HepG2 (cell line): ENCODE data around the gene RNU4-1. TPM values are rescaled to one million over a fixed set of nuclear protein-coding genes. Genes with fewer than 3 reads are reported as not detected.
A peak's percentile ranks its signal among the peaks of the same experiment; 100 is the strongest.

Experiments
- ATAC-seq: fragments of 200-7000 bp; cut with Tn5 transposase; 3 replicates; pipeline ENCODE4 v1.9.1; 2020; ENCODE audit warnings: mild to moderate bottlenecking, moderate library complexity
- BruUV-seq: library from RNA; stranded (reverse); fragments of 400-500 nt; replicated peaks from 2 replicates; lab custom pipeline; 2021; lab: Mats Ljungman, UMichigan
- CTCF ChIA-PET: fragments of 300-600 bp; formaldehyde crosslinking; extraction: SDS; loops from one replicate; lab custom pipeline; 2021; ENCODE audit warnings: low total read pairs, inconsistent platforms, low intra/inter-chr PET ratio; lab: Yijun Ruan, JAX
- POLR2A ChIA-PET: fragments of 350-600 bp; sonication (Branson Sonifier 250); formaldehyde crosslinking; loops from one replicate; lab custom pipeline; 2020; ENCODE audit warnings: antibody characterized with exemption, inconsistent platforms; lab: Yijun Ruan, JAX
- DNase-seq: peaks from one replicate; pipeline ENCODE4 v3.0.0-alpha.2; 2015; ENCODE audit warnings: low spot score
- FAIRE-seq: peaks from 3 replicates; lab custom pipeline; 2011; peaks lifted over from hg19 to GRCh38; lab: Jason Lieb, UNC
- H2AFZ ChIP-seq: one replicate; pipeline ENCODE4 v1.6.1; 2011; ENCODE audit warnings: low read length, inconsistent platforms
- H3K27ac ChIP-seq: fragments of 300-600 bp; 3 replicates; pipeline ENCODE4 v1.8.0; 2011; ENCODE audit warnings: mixed run types, mild to moderate bottlenecking, mixed read lengths, low read length, inconsistent platforms; ENCODE audit not compliant: insufficient read depth; ENCODE audit errors: extremely low read length
- H3K27me3 ChIP-seq, 2 experiments: fragments of 200-600 bp in 1 of 2; 2 replicates in 1 of 2; 3 replicates in 1 of 2; pipeline versions ENCODE4 v1.6.0 to v1.8.0; 2011; ENCODE audit warnings: low read length in 2 of 2, mild to moderate bottlenecking in 2 of 2, moderate library complexity in 2 of 2, inconsistent platforms in 1 of 2; ENCODE audit not compliant: insufficient read depth in 2 of 2, control insufficient read depth in 1 of 2
- H3K36me3 ChIP-seq, 2 experiments: fragments of 200-600 bp in 1 of 2; replicated peaks in 1 of 2; 2 replicates in 1 of 2; 3 replicates in 1 of 2; pipeline versions ENCODE4 v1.5.1 to v1.8.0; 2011; ENCODE audit warnings: low read length in 2 of 2, inconsistent platforms in 1 of 2; ENCODE audit not compliant: insufficient read depth in 2 of 2, control insufficient read depth in 1 of 2
- H3K4me1 ChIP-seq: 2 replicates; pipeline ENCODE4 v1.5.1; 2012; ENCODE audit warnings: low read length, inconsistent platforms; ENCODE audit not compliant: insufficient read depth
- H3K4me2 ChIP-seq: 2 replicates; pipeline ENCODE4 v1.6.0; 2011; ENCODE audit warnings: low read depth, low read length, inconsistent platforms
- H3K4me3 ChIP-seq, 3 experiments: fragments of 200-600 bp in 1 of 3; sonication (generic), shearing (Covaris generic) in 1 of 3; replicated peaks in 1 of 3; 2 replicates each; pipeline ENCODE4 v1.5.1; 2011 to 2016; ENCODE audit warnings: low read length in 3 of 3, inconsistent platforms in 2 of 3, low read depth in 2 of 3, mild to moderate bottlenecking in 2 of 3, control low read depth in 1 of 3, mixed read lengths in 1 of 3; ENCODE audit not compliant: insufficient read depth in 1 of 3
- H3K79me2 ChIP-seq: one replicate; pipeline ENCODE4 v1.6.1; 2011; ENCODE audit warnings: low read length, inconsistent platforms; ENCODE audit not compliant: insufficient read depth
- H3K9ac ChIP-seq: 2 replicates; pipeline ENCODE4 v1.6.0; 2011; ENCODE audit warnings: mild to moderate bottlenecking, low read depth, low read length, inconsistent platforms; ENCODE audit not compliant: insufficient read depth
- H3K9me3 ChIP-seq: 2 replicates; pipeline ENCODE4 v1.5.1; 2012; ENCODE audit warnings: mild to moderate bottlenecking, low read length
- H4K20me1 ChIP-seq: 2 replicates; pipeline ENCODE4 v1.6.0; 2011; ENCODE audit warnings: inconsistent platforms, mild to moderate bottlenecking, low read length, moderate library complexity; ENCODE audit not compliant: insufficient read depth
- CHD4 ChIP-seq: fragments of 200-600 bp; sonication (generic); IDR thresholded peaks from 2 replicates; pipeline ENCODE4 v1.7.0; 2017; ENCODE audit warnings: mild to moderate bottlenecking, low read length, borderline replicate concordance
- LCORL ChIP-seq, 2 experiments: fragments of 450-650 bp in 1 of 2; sonication (generic) in 1 of 2; formaldehyde crosslinking in 1 of 2; IDR thresholded peaks; 2 replicates each; pipeline versions ENCODE4 v1.5.0 to v1.6.1; 2017 to 2020; ENCODE audit warnings: antibody characterized with exemption in 1 of 2, missing genetic modification reagents in 1 of 2
- RCOR2 ChIP-seq: IDR thresholded peaks from 2 replicates; pipeline ENCODE4 v1.6.1; 2016; ENCODE audit warnings: missing biosample characterization, missing genetic modification reagents
- SIN3A ChIP-seq: IDR thresholded peaks from 2 replicates; pipeline ENCODE4 v1.6.1; 2011; ENCODE audit warnings: low read depth, mild to moderate bottlenecking, control low read depth, low read length, borderline replicate concordance
- ZMYM3 ChIP-seq: sonication (generic); formaldehyde crosslinking; IDR thresholded peaks from 2 replicates; pipeline ENCODE4 v1.5.1; 2020; ENCODE audit warnings: mild to moderate bottlenecking, missing genetic modification reagents
- ZNF12 ChIP-seq: sonication (generic); formaldehyde crosslinking; IDR thresholded peaks from 2 replicates; pipeline ENCODE4 v1.5.0; 2020; ENCODE audit warnings: missing genetic modification reagents
- ZNF20 ChIP-seq: sonication (generic); formaldehyde crosslinking; IDR thresholded peaks from 2 replicates; pipeline ENCODE4 v1.4.0; 2020; ENCODE audit warnings: mild to moderate bottlenecking, moderate library complexity, missing genetic modification reagents
- ZNF317 ChIP-seq: sonication (generic); formaldehyde crosslinking; IDR thresholded peaks from 2 replicates; pipeline ENCODE4 v1.5.0; 2020; ENCODE audit warnings: mild to moderate bottlenecking, missing genetic modification reagents
- ZNF577 ChIP-seq: sonication (generic); formaldehyde crosslinking; IDR thresholded peaks from 2 replicates; pipeline ENCODE4 v1.4.0; 2020; ENCODE audit warnings: mild to moderate bottlenecking, low read depth, missing genetic modification reagents, borderline replicate concordance
- ZNF644 ChIP-seq: IDR thresholded peaks from 2 replicates; pipeline ENCODE4 v1.6.1; 2016; ENCODE audit warnings: low read depth
- WGBS: methylation state at CpG from one replicate; pipeline ENCODE4 v1.1.6; 2017; ENCODE audit warnings: low lambda C conversion rate; 5-methylcytosine and 5-hydroxymethylcytosine counted together
- in situ Hi-C: cut with HindIII; loops from 2 replicates; pipeline ENCODE4 v1.10.0; 2017; ENCODE audit warnings: low pct_unique_long_range_greater_than_20kb; ENCODE audit not compliant: extremely low pct_ligation_motif_present
- intact Hi-C: fragments of 100-400 bp; cut with micrococcal nuclease; formaldehyde crosslinking; loops from one replicate; pipeline ENCODE4 v1.10.0; 2022; ENCODE audit not compliant: unreplicated experiment
- polyA plus RNA-seq, 8 experiments: library from polyadenylated mRNA; depleted of rRNA in 3 of 8; stranded (reverse) in 7 of 8; unstranded in 1 of 8; fragments of >200 nt; fragmentation: Illumina TruSeq in 4 of 8; extraction: Trizol in 4 of 8; gene quantifications; 2 replicates each; pipeline versions ENCODE4 v1.2.1 to v1.2.3, GENCODE V29; 2011 to 2016; ENCODE audit warnings: low read depth in 4 of 8, missing spikeins in 1 of 8, mixed read lengths in 1 of 8; ENCODE audit not compliant: insufficient read depth in 1 of 8
- total RNA-seq, 5 experiments: library from RNA; depleted of rRNA; stranded (reverse); fragments of >200 nt; fragmentation: Illumina TruSeq; extraction: Trizol; gene quantifications; 2 replicates each; pipeline ENCODE4 v1.2.3, GENCODE V29; 2016; ENCODE audit warnings: low read depth in 1 of 5
- TF ChIP-seq, protein P1 (sequence below): sonication (generic); formaldehyde crosslinking; IDR thresholded peaks from 2 replicates; pipeline ENCODE4 v1.5.1; 2020; ENCODE audit warnings: mild to moderate bottlenecking, missing genetic modification reagents, moderate library complexity
- TF ChIP-seq, protein P2 (sequence below): sonication (generic); formaldehyde crosslinking; IDR thresholded peaks from 2 replicates; pipeline ENCODE4 v1.9.0; 2021; ENCODE audit warnings: missing genetic modification reagents, borderline replicate concordance
- TF ChIP-seq, protein P3 (sequence below): fragments of 450-650 bp; IDR thresholded peaks from 2 replicates; pipeline ENCODE4 v1.6.1; 2017
- TF ChIP-seq, protein P4 (sequence below): IDR thresholded peaks from 2 replicates; pipeline ENCODE4 v1.6.1; 2018; ENCODE audit warnings: missing genetic modification reagents
- TF ChIP-seq, protein P5 (sequence below): sonication (generic); formaldehyde crosslinking; IDR thresholded peaks from 2 replicates; pipeline ENCODE4 v1.8.1; 2023; ENCODE audit warnings: mild to moderate bottlenecking, missing genetic modification reagents, borderline replicate concordance

Gene RNU4-1
- total and polyA plus RNA-seq, 2 of the 13 experiments (the other 11 are each of a cell fraction or from before 2014, with no cell fraction given) = 7,407 TPM; not detected in 1

DNA sequence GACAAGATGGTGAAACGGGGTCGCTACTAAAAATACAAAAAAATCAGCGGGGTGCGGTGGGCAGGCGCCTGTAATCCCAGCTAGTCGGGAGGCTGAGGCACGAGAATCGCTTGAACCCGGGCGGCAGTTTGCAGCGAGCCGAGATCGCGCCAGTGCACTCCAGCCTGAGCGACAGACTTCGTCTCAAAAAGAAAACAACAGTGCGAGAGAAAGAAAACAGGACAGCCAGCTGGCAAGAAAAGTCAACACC, 701 bp downstream of the RNU4-1 start:
- H3K4me2 ChIP-seq = peak overlapping the region; percentile 91
- no peaks in the 10 kb centered on the region for H4K20me1 ChIP-seq
- peak; percentile 4 for ATAC-seq
- peaks cover 26% of the 10 kb centered on the region; the same call in 1 of the 2 replicates for H3K4me1 ChIP-seq
- H3K4me3 ChIP-seq = peak overlapping the region; percentile 59 to 74 (median 71)
- POLR2A ChIA-PET = interaction anchor here (1.0 to 5.6 kb wide), 20 partner anchors 9 to 304 kb away, joined by 3 to 461 read pairs (median 22); partner anchors contain the start of genes BICDL1, DYNLL1, PXN and RAB35
- in situ Hi-C loops = no loop called here
- no peaks in the 10 kb centered on the region for H3K9me3 ChIP-seq
- 1% methylated on average over 17 of the region's 17 CpGs for whole genome bisulfite sequencing
- intact Hi-C loops = no loop called here
- no peaks in the 10 kb centered on the region; a peak in 1 of 5 replicates for H3K27me3 ChIP-seq
- H3K27ac ChIP-seq = peak overlapping the region; percentile 100
- H3K79me2 ChIP-seq = no peaks in the 10 kb centered on the region
- no peak for FAIRE-seq
- peak overlapping the region; percentile 98 for H3K9ac ChIP-seq
- H2AFZ ChIP-seq = no peak overlapping the region
- H3K36me3 ChIP-seq = no peaks in the 10 kb centered on the region
- CTCF ChIA-PET = no interaction called here
- TSS peak; percentile 99 for BruUV-seq
- no peak for DNase-seq
- TF ChIP-seq ZMYM3 (CRISPR knock-in tag) (0 out of 2 replicates have a peak, but pooled peaks have one; percentile 4), ZNF644 (CRISPR knock-in tag) (no peak), LCORL (IDR thresholded peaks at IDR 0.05) (0 out of 2 replicates have a peak, but pooled peaks have one; percentile 23), LCORL (CRISPR knock-in tag; IDR thresholded peaks at IDR 0.05) (no peak), ZNF12 (0 out of 2 replicates have a peak, but pooled peaks have one; percentile 10), ZNF577 (0 out of 2 replicates have a peak, but pooled peaks have one; percentile 9), ZNF20 (CRISPR knock-in tag) (no peak), SIN3A (0 out of 2 replicates have a peak, but pooled peaks have one; percentile 18), ZNF317 (no peak), RCOR2 (0 out of 2 replicates have a peak, but pooled peaks have one; percentile 9), CHD4 (0 out of 2 replicates have a peak, but pooled peaks have one; percentile 31)
- TF ChIP-seq, protein P1, sequence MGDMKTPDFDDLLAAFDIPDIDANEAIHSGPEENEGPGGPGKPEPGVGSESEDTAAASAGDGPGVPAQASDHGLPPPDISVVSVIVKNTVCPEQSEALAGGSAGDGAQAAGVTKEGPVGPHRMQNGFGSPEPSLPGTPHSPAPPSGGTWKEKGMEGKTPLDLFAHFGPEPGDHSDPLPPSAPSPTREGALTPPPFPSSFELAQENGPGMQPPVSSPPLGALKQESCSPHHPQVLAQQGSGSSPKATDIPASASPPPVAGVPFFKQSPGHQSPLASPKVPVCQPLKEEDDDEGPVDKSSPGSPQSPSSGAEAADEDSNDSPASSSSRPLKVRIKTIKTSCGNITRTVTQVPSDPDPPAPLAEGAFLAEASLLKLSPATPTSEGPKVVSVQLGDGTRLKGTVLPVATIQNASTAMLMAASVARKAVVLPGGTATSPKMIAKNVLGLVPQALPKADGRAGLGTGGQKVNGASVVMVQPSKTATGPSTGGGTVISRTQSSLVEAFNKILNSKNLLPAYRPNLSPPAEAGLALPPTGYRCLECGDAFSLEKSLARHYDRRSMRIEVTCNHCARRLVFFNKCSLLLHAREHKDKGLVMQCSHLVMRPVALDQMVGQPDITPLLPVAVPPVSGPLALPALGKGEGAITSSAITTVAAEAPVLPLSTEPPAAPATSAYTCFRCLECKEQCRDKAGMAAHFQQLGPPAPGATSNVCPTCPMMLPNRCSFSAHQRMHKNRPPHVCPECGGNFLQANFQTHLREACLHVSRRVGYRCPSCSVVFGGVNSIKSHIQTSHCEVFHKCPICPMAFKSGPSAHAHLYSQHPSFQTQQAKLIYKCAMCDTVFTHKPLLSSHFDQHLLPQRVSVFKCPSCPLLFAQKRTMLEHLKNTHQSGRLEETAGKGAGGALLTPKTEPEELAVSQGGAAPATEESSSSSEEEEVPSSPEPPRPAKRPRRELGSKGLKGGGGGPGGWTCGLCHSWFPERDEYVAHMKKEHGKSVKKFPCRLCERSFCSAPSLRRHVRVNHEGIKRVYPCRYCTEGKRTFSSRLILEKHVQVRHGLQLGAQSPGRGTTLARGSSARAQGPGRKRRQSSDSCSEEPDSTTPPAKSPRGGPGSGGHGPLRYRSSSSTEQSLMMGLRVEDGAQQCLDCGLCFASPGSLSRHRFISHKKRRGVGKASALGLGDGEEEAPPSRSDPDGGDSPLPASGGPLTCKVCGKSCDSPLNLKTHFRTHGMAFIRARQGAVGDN = peak; percentile 53
- TF ChIP-seq, protein P2, sequence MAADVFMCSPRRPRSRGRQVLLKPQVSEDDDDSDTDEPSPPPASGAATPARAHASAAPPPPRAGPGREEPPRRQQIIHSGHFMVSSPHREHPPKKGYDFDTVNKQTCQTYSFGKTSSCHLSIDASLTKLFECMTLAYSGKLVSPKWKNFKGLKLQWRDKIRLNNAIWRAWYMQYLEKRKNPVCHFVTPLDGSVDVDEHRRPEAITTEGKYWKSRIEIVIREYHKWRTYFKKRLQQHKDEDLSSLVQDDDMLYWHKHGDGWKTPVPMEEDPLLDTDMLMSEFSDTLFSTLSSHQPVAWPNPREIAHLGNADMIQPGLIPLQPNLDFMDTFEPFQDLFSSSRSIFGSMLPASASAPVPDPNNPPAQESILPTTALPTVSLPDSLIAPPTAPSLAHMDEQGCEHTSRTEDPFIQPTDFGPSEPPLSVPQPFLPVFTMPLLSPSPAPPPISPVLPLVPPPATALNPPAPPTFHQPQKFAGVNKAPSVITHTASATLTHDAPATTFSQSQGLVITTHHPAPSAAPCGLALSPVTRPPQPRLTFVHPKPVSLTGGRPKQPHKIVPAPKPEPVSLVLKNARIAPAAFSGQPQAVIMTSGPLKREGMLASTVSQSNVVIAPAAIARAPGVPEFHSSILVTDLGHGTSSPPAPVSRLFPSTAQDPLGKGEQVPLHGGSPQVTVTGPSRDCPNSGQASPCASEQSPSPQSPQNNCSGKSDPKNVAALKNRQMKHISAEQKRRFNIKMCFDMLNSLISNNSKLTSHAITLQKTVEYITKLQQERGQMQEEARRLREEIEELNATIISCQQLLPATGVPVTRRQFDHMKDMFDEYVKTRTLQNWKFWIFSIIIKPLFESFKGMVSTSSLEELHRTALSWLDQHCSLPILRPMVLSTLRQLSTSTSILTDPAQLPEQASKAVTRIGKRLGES = no peak
- TF ChIP-seq, protein P3, sequence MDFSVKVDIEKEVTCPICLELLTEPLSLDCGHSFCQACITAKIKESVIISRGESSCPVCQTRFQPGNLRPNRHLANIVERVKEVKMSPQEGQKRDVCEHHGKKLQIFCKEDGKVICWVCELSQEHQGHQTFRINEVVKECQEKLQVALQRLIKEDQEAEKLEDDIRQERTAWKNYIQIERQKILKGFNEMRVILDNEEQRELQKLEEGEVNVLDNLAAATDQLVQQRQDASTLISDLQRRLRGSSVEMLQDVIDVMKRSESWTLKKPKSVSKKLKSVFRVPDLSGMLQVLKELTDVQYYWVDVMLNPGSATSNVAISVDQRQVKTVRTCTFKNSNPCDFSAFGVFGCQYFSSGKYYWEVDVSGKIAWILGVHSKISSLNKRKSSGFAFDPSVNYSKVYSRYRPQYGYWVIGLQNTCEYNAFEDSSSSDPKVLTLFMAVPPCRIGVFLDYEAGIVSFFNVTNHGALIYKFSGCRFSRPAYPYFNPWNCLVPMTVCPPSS = no peak
- TF ChIP-seq, protein P4, sequence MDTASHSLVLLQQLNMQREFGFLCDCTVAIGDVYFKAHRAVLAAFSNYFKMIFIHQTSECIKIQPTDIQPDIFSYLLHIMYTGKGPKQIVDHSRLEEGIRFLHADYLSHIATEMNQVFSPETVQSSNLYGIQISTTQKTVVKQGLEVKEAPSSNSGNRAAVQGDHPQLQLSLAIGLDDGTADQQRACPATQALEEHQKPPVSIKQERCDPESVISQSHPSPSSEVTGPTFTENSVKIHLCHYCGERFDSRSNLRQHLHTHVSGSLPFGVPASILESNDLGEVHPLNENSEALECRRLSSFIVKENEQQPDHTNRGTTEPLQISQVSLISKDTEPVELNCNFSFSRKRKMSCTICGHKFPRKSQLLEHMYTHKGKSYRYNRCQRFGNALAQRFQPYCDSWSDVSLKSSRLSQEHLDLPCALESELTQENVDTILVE (CRISPR knock-in tag) = no peak
- TF ChIP-seq, protein P5, sequence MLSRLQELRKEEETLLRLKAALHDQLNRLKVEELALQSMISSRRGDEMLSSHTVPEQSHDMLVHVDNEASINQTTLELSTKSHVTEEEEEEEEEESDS (CRISPR knock-in tag) = no peak
